Measurements from ENCODE around the gene PIK3R1. TPM values are rescaled to one million over a fixed set of nuclear protein-coding genes. Genes with fewer than 3 reads are reported as not detected.

PIK3R1 gene
- total RNA-seq, 6 experiments from 2014 or later: 36.3 to 173 (median 72.8) TPM

GRCh38 chr5:68250661-68251298 lies 35.2 kb downstream of the PIK3R1 start:
- TF ChIP-seq POLR2A (IDR thresholded peaks at IDR 0.05) (no peak), CTCF (IDR thresholded peaks at IDR 0.05) (no peak)
- WGBS (ENCODE audit: insufficient coverage, low coverage, low lambda C conversion rate, missing lambda C conversion rate): 51% methylated on average over 5 of the region's 5 CpGs
- DNase-seq: no peak
- ATAC-seq: peak in 1 of 4 donors; percentile 14
- no peaks in the 10 kb centered on the region for H3K9me3 ChIP-seq
- H3K4me1 ChIP-seq: peaks cover 0 to 74% (median 24%) of the 10 kb centered on the region in 4 donors
- H3K4me3 ChIP-seq: no peak overlapping the region
- intact Hi-C loops (cut with DNase I): no loop called here
- no peaks in the 10 kb centered on the region for H3K27me3 ChIP-seq
- H3K27ac ChIP-seq: peak overlapping the region in 2 of 3 donors; percentile 1 to 49
- no peaks in the 10 kb centered on the region for H3K36me3 ChIP-seq

- Histone ChIP-seq H3K4me1 (peaks cover 0 to 80% (median 27%) of the 10 kb centered on the region in 4 donors), H3K27me3 (no peaks in the 10 kb centered on the region), H3K36me3 (no peaks in the 10 kb centered on the region), H3K4me3 (no peak overlapping the region), H3K9me3 (no peaks in the 10 kb centered on the region), H3K27ac (peak overlapping the region in 1 of 3 donors; percentile 49)
- intact Hi-C loops (cut with DNase I): no loop called here
- no peak for TF ChIP-seq CTCF (IDR thresholded peaks at IDR 0.05)
- no peak for TF ChIP-seq POLR2A (IDR thresholded peaks at IDR 0.05)
- DNase-seq: peak in 1 of 3 donors; percentile 27
- WGBS (ENCODE audit: insufficient coverage, low coverage, low lambda C conversion rate, missing lambda C conversion rate): 30% methylated on average over 4 of the region's 4 CpGs
- peak in 2 of 4 donors; percentile 20 to 22 for ATAC-seq
Measured at GRCh38 chr5:68251386-68251785, 35.8 kb downstream of the PIK3R1 start.

GRCh38 chr5:68251804-68252522 lies 36.4 kb downstream of the PIK3R1 start:
- no peaks in the 10 kb centered on the region for H3K27me3 ChIP-seq
- H3K9me3 ChIP-seq: no peaks in the 10 kb centered on the region
- H3K36me3 ChIP-seq: no peaks in the 10 kb centered on the region
- ATAC-seq (peak; percentile 5 to 14 (median 6)), DNase-seq (no peak)
- 45% methylated on average over 5 of the region's 6 CpGs for WGBS (ENCODE audit: insufficient coverage, low coverage, low lambda C conversion rate, missing lambda C conversion rate)
- TF ChIP-seq CTCF (IDR thresholded peaks at IDR 0.05) (no peak), POLR2A (IDR thresholded peaks at IDR 0.05) (no peak)
- peaks cover 0 to 85% (median 30%) of the 10 kb centered on the region in 4 donors for H3K4me1 ChIP-seq
- intact Hi-C loops (cut with DNase I): no loop called here
- H3K27ac ChIP-seq: peak overlapping the region in 2 of 3 donors; percentile 9 to 49
- H3K4me3 ChIP-seq: no peak overlapping the region

- WGBS (ENCODE audit: insufficient coverage, low coverage, low lambda C conversion rate, missing lambda C conversion rate): 23% methylated on average over 6 of the region's 6 CpGs
- no peaks in the 10 kb centered on the region for H3K36me3 ChIP-seq
- H3K27me3 ChIP-seq: no peaks in the 10 kb centered on the region
- H3K4me1 ChIP-seq: peaks cover 0 to 90% (median 30%) of the 10 kb centered on the region in 4 donors
- no peak overlapping the region for H3K4me3 ChIP-seq
- H3K27ac ChIP-seq: peak overlapping the region in 2 of 3 donors; percentile 9 to 49
- TF ChIP-seq CTCF (IDR thresholded peaks at IDR 0.05) (peak; percentile 56 to 76 (median 69)), POLR2A (IDR thresholded peaks at IDR 0.05) (no peak)
- intact Hi-C loops (cut with DNase I): no loop called here
- no peaks in the 10 kb centered on the region for H3K9me3 ChIP-seq
- ATAC-seq (peak; percentile 73 to 91 (median 85)), DNase-seq (peak in 1 of 3 donors; percentile 47)
Measured at GRCh38 chr5:68252673-68253623, 37.4 kb downstream of the PIK3R1 start.
